ENCODE results near the gene INTS1. TPM values are rescaled to one million over a fixed set of nuclear protein-coding genes. Genes with fewer than 3 reads are reported as not detected.

Gene INTS1
- total and polyA plus RNA-seq, 2 of the 4 experiments (the other 2 are of a cell fraction) = 9.3 to 40.1 TPM

GRCh38 chr7:1475393-1475792 is 28.8 kb downstream of the INTS1 start:
- no TSS peak for BruUV-seq (replicated peaks)
- Histone ChIP-seq H3K18ac (ENCODE audit: low read depth, low read length) (no peak overlapping the region), H2AFZ (replicated peaks; ENCODE audit: low read length, poor library complexity) (no peak overlapping the region), H3K56ac (ENCODE audit: extremely low read depth, insufficient read depth, low read length) (no peak overlapping the region), H4K20me1 (ENCODE audit: insufficient read depth, low read length) (peaks cover 3% of the 10 kb centered on the region; the same call in 1 of the 2 replicates), H2BK15ac (ENCODE audit: low read depth, low read length) (no peak overlapping the region), H3K23ac (ENCODE audit: low read depth, low read length) (no peak overlapping the region), H3K36me3 (ENCODE audit: control insufficient read depth, insufficient read depth, low read length) (peaks cover 72% of the 10 kb centered on the region), H3K4me1 (ENCODE audit: control insufficient read depth, insufficient read depth, low read length) (no peaks in the 10 kb centered on the region), H3K4me2 (ENCODE audit: low read depth, low read length) (no peak overlapping the region), H3K9me1 (ENCODE audit: insufficient read depth, low read length) (no peaks in the 10 kb centered on the region), H2BK120ac (ENCODE audit: low read depth, low read length) (no peak overlapping the region), H3K9me3 (ENCODE audit: control insufficient read depth, insufficient read depth, low read length) (no peaks in the 10 kb centered on the region), H3K27me3 (ENCODE audit: control insufficient read depth, insufficient read depth, low read length) (no peaks in the 10 kb centered on the region), H4K8ac (ENCODE audit: low read depth in 2 of 2, low read length in 2 of 2) (no peak overlapping the region), H2BK5ac (ENCODE audit: low read depth, low read length, poor library complexity, severe bottlenecking) (no peak overlapping the region), H4K91ac (ENCODE audit: insufficient read depth, low read depth, low read length) (no peak overlapping the region), H3K9ac (ENCODE audit: low read depth, low read length) (no peak overlapping the region), H3K79me1 (ENCODE audit: low read depth in 1 of 2, low read length in 2 of 2) (no peaks in the 10 kb centered on the region), H2AK9ac (replicated peaks; ENCODE audit: low read depth, low read length, poor library complexity) (peak overlapping the region; percentile 28), H3K4ac (ENCODE audit: low read depth, low read length) (no peak overlapping the region), H2BK20ac (ENCODE audit: low read depth, low read length) (no peak overlapping the region), H3K14ac (replicated peaks; ENCODE audit: low read depth, low read length) (no peak overlapping the region), H3K4me3 (ENCODE audit: insufficient read depth, low read depth, low read length) (no peak overlapping the region), H2AK5ac (ENCODE audit: low read depth, low read length) (no peak overlapping the region), H4K5ac (ENCODE audit: low read depth, low read length) (no peak overlapping the region), H3K27ac (ENCODE audit: insufficient read depth, low read length) (no peak overlapping the region)
- in situ Hi-C loops (cut with MboI; ENCODE audit: low sequenced_read_pairs) (no loop called here), dilution Hi-C loops (cut with HindIII; ENCODE audit: low sequenced_read_pairs, unreplicated experiment) (no loop called here), intact Hi-C loops (cut with micrococcal nuclease) (loop anchor here (2.0 kb wide), 1 partner anchor 43 kb away; no protein-coding TSS in a partner anchor)
- ChIA-PET POLR2A (ENCODE audit: unreplicated experiment) (no interaction called here), CTCF (interaction anchor here (1.5 kb wide), 1 partner anchor 15 kb away, joined by 8 read pairs; no protein-coding TSS in a partner anchor)
- no peak for ATAC-seq (ENCODE audit: low read depth)
- 96% methylated on average over 13 of the region's 17 CpGs; no CpG with 5 or more reads in 1 of the 2 experiments for WGBS, 2 experiments (ENCODE audit: extremely low coverage in 2 of 2, insufficient read length in 1 of 2)
- DNase-seq = no peak
- TF ChIP-seq USF2 (IDR thresholded peaks at IDR 0.05; ENCODE audit: low read depth, low read length) (no peak), RCOR1 (IDR thresholded peaks at IDR 0.05; ENCODE audit: insufficient replicate concordance, low read length) (no peak), CEBPB (IDR thresholded peaks at IDR 0.05; ENCODE audit: low read depth, low read length) (no peak), RAD21 (IDR thresholded peaks at IDR 0.05; ENCODE audit: low read length) (no peak), SMC3 (IDR thresholded peaks at IDR 0.05; ENCODE audit: low read depth, low read length) (no peak), FOS (IDR thresholded peaks at IDR 0.05; ENCODE audit: low read depth, low read length) (no peak), POLR2A (IDR thresholded peaks at IDR 0.05; ENCODE audit: low read depth, low read length) (no peak), MAZ (IDR thresholded peaks at IDR 0.05; ENCODE audit: borderline replicate concordance, low read depth, low read length) (no peak), RFX5 (IDR thresholded peaks at IDR 0.05; ENCODE audit: low read depth, low read length) (no peak), MAFK (IDR thresholded peaks at IDR 0.05; ENCODE audit: low read depth, low read length) (no peak)
- TF ChIP-seq, protein P1, sequence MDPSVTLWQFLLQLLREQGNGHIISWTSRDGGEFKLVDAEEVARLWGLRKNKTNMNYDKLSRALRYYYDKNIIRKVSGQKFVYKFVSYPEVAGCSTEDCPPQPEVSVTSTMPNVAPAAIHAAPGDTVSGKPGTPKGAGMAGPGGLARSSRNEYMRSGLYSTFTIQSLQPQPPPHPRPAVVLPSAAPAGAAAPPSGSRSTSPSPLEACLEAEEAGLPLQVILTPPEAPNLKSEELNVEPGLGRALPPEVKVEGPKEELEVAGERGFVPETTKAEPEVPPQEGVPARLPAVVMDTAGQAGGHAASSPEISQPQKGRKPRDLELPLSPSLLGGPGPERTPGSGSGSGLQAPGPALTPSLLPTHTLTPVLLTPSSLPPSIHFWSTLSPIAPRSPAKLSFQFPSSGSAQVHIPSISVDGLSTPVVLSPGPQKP (IDR thresholded peaks at IDR 0.05; ENCODE audit: borderline replicate concordance, low read depth, low read length) = no peak
- TF ChIP-seq, protein P2, sequence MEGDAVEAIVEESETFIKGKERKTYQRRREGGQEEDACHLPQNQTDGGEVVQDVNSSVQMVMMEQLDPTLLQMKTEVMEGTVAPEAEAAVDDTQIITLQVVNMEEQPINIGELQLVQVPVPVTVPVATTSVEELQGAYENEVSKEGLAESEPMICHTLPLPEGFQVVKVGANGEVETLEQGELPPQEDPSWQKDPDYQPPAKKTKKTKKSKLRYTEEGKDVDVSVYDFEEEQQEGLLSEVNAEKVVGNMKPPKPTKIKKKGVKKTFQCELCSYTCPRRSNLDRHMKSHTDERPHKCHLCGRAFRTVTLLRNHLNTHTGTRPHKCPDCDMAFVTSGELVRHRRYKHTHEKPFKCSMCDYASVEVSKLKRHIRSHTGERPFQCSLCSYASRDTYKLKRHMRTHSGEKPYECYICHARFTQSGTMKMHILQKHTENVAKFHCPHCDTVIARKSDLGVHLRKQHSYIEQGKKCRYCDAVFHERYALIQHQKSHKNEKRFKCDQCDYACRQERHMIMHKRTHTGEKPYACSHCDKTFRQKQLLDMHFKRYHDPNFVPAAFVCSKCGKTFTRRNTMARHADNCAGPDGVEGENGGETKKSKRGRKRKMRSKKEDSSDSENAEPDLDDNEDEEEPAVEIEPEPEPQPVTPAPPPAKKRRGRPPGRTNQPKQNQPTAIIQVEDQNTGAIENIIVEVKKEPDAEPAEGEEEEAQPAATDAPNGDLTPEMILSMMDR (conservative IDR thresholded peaks at IDR 0.05; ENCODE audit: low read depth, low read length) = no peak

Data from IMR-90 (cell line).